Cardiac muscle cell (in vitro differentiated cells and primary cell): ENCODE measurements around the gene CCNQ. TPM values are rescaled to one million over a fixed set of nuclear protein-coding genes. Genes with fewer than 3 reads are reported as not detected.

ENCODE experiments used
- DNase-seq, 2 donors: peaks; one replicate each; pipeline versions ENCODE4 v3.0.0 to v3.0.0-alpha.2; 2010 to 2017; ENCODE audit warnings: low read depth in 1 of 2, low spot score in 1 of 2
- H3K27ac ChIP-seq: fragments of 200-600 bp; sonication (generic); 2 replicates; pipeline ENCODE4 v1.5.1; 2016
- H3K27me3 ChIP-seq: fragments of 200-600 bp; sonication (generic); 2 replicates; pipeline ENCODE4 v1.6.0; 2016; ENCODE audit warnings: control low read depth
- H3K36me3 ChIP-seq: fragments of 200-600 bp; sonication (generic); 2 replicates; pipeline ENCODE4 v1.5.1; 2016; ENCODE audit warnings: control low read depth
- H3K4me1 ChIP-seq: fragments of 200-600 bp; sonication (generic); 2 replicates; pipeline ENCODE4 v1.8.1; 2017; ENCODE audit warnings: low read depth, mild to moderate bottlenecking, mixed run types
- H3K4me3 ChIP-seq: fragments of 200-600 bp; sonication (generic); 2 replicates; pipeline ENCODE4 v1.5.1; 2016; ENCODE audit warnings: mild to moderate bottlenecking
- H3K9me3 ChIP-seq: fragments of 200-600 bp; sonication (generic); 2 replicates; pipeline ENCODE4 v1.5.1; 2017; ENCODE audit warnings: low read depth, mild to moderate bottlenecking, control low read depth
- CTCF ChIP-seq: IDR thresholded peaks from 2 replicates; pipeline ENCODE4 v1.5.1; 2012; ENCODE audit warnings: low read depth, mild to moderate bottlenecking, low read length
- polyA plus RNA-seq: library from polyadenylated mRNA; unstranded; fragments of >200 nt; fragmentation: Nextera tagmentation; extraction: Ambion mirVana; gene quantifications from 2 replicates; pipeline ENCODE4 v1.2.1, GENCODE V29; 2016
- total RNA-seq: library from RNA; depleted of rRNA; stranded (reverse); fragments of >200 nt; gene quantifications from 2 replicates; pipeline ENCODE4 v1.2.3, GENCODE V29; 2016

CCNQ gene
- total and polyA plus RNA-seq, 2 experiments from 2014 or later: 28.5 to 37.0 TPM

- no peak overlapping the region for H3K4me3 ChIP-seq
- no peak for TF ChIP-seq CTCF
- no peak for DNase-seq
- H3K36me3 ChIP-seq: no peaks in the 10 kb centered on the region
- H3K27me3 ChIP-seq: no peaks in the 10 kb centered on the region
- H3K27ac ChIP-seq: no peak overlapping the region
- H3K4me1 ChIP-seq: no peaks in the 10 kb centered on the region
- H3K9me3 ChIP-seq: no peaks in the 10 kb centered on the region
These were observed 5.0 kb downstream of the CCNQ start for GRCh38 chrX:153593811-153594500.

GRCh38 chrX:153592966-153593688 is 5.8 kb downstream of the CCNQ start:
- H3K4me1 ChIP-seq: no peaks in the 10 kb centered on the region
- no peak overlapping the region for H3K27ac ChIP-seq
- no peaks in the 10 kb centered on the region for H3K9me3 ChIP-seq
- H3K36me3 ChIP-seq: no peaks in the 10 kb centered on the region
- no peak for DNase-seq
- no peak for TF ChIP-seq CTCF
- no peak overlapping the region for H3K4me3 ChIP-seq
- H3K27me3 ChIP-seq: no peaks in the 10 kb centered on the region

- Histone ChIP-seq H3K36me3 (no peaks in the 10 kb centered on the region), H3K27me3 (no peaks in the 10 kb centered on the region), H3K4me1 (no peaks in the 10 kb centered on the region), H3K9me3 (no peaks in the 10 kb centered on the region), H3K27ac (no peak overlapping the region), H3K4me3 (no peak overlapping the region)
- DNase-seq: no peak
- TF ChIP-seq CTCF: no peak
These were observed 6.7 kb downstream of the CCNQ start for GRCh38 chrX:153592091-153592833.

GRCh38 chrX:153590961-153591956 is 7.7 kb downstream of the CCNQ start:
- Histone ChIP-seq H3K27ac (no peak overlapping the region), H3K9me3 (no peaks in the 10 kb centered on the region), H3K36me3 (no peaks in the 10 kb centered on the region), H3K4me3 (no peak overlapping the region), H3K4me1 (no peaks in the 10 kb centered on the region), H3K27me3 (no peaks in the 10 kb centered on the region)
- TF ChIP-seq CTCF: no peak
- DNase-seq: no peak
